Inflammatory macrophage (primary cell): Measurements from ENCODE around the gene GPATCH4.

Experiments used
- DNase-seq, 2 donors: peaks; one replicate each; pipeline ENCODE4 v3.0.0-alpha.2; 2020 to 2022

Gene GPATCH4

DNA sequence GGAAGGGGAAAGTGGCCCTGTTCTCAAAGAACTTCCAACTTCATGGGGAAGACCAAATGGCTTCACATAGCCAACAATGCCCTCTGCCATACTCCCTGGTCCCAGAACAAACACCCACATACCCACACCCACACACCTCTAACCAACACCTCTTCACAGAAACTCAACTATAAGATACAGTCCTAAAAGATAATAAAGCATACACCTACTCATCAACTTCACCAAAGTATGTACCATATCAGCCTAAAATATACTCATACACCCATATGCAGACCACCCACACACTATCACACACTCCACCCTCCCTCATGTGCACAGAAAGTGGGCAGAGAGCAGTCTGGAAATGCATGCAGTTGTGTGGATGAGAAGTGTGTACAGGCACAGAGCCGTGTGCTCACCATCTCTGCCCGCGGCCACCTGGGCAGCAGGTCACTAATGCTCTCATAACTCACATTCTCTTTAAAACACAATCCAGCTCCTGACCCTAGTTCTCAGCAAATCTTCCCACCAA is 56.6 kb downstream of the GPATCH4 start:
- peak; percentile 0 to 30 for DNase-seq
